Fibroblast of skin of abdomen (primary cell): ENCODE results near the gene UBALD2.
"Not testable (repeated sequence)": the region's sequence is repeated elsewhere in the genome, so short reads cannot be mapped to it uniquely, and the experiment has no call there.

Source experiments
- DNase-seq: peaks from one replicate; pipeline ENCODE4 v3.0.0-alpha.2; 2013

Gene UBALD2

GRCh38 chr17:76278268-76278908 lies 13.2 kb downstream of the UBALD2 start:
- DNase-seq, result no peak

- peak; percentile 75 for DNase-seq
Observed at GRCh38 chr17:76278952-76279741, 14.0 kb downstream of the UBALD2 start.

- no peak for DNase-seq
Observed at GRCh38 chr17:76279742-76280287, 14.7 kb downstream of the UBALD2 start.

GRCh38 chr17:76280650-76281049 lies 15.5 kb downstream of the UBALD2 start:
- no peak for DNase-seq

GRCh38 chr17:76281573-76282371 lies 16.6 kb downstream of the UBALD2 start:
- no peak for DNase-seq

- no peak for DNase-seq
Observed at GRCh38 chr17:76292567-76292966, 27.4 kb downstream of the UBALD2 start.

GRCh38 chr17:76293106-76293505 lies 28.0 kb downstream of the UBALD2 start:
- no peak for DNase-seq

- no peak for DNase-seq
Observed at GRCh38 chr17:76296186-76296585, 31.0 kb downstream of the UBALD2 start.

GRCh38 chr17:76296889-76297288 lies 31.7 kb downstream of the UBALD2 start:
- DNase-seq, result no peak

GRCh38 chr17:76297436-76297835 lies 32.3 kb downstream of the UBALD2 start:
- DNase-seq, result no peak

GRCh38 chr17:76304226-76305134 lies 39.3 kb downstream of the UBALD2 start:
- no peak for DNase-seq

GRCh38 chr17:76305135-76305454 lies 39.9 kb downstream of the UBALD2 start:
- DNase-seq, result not testable (repeated sequence)

GRCh38 chr17:76307299-76307965 lies 42.3 kb downstream of the UBALD2 start:
- no peak for DNase-seq

GRCh38 chr17:76307966-76308338 lies 42.8 kb downstream of the UBALD2 start, which contains the start of gene QRICH2:
Gene QRICH2 (minus strand): TSS chr17:76308276. CDS start chr17:76307998, 278 bp downstream.
- no peak for DNase-seq

GRCh38 chr17:76309461-76309860 lies 44.3 kb downstream of the UBALD2 start:
- no peak for DNase-seq

GRCh38 chr17:76312735-76313134 lies 47.6 kb downstream of the UBALD2 start:
- no peak for DNase-seq

- DNase-seq, result no peak
Observed at GRCh38 chr17:76314392-76315227, 49.5 kb downstream of the UBALD2 start.

GRCh38 chr17:76317535-76317934 lies 52.4 kb downstream of the UBALD2 start:
- DNase-seq, result no peak

GRCh38 chr17:76318586-76318985 lies 53.4 kb downstream of the UBALD2 start:
- no peak for DNase-seq
